H9 (cell line): Measurements from ENCODE around the gene KBTBD8. TPM values are rescaled to one million over a fixed set of nuclear protein-coding genes. Genes with fewer than 3 reads are reported as not detected.

ENCODE experiments used
- DNase-seq: peaks from one replicate; pipeline ENCODE4 v3.0.0-alpha.2; 2017
- H2AFZ ChIP-seq: one replicate; pipeline ENCODE4 v1.6.1; 2013; ENCODE audit warnings: mild to moderate bottlenecking, low read length, control low read depth, moderate library complexity
- H2AK5ac ChIP-seq: 2 replicates; pipeline ENCODE4 v1.6.1; 2013; ENCODE audit warnings: low read length, control low read depth, mixed read lengths; ENCODE audit not compliant: insufficient read length
- H2BK120ac ChIP-seq: one replicate; pipeline ENCODE4 v1.6.1; 2013; ENCODE audit warnings: low read depth, mild to moderate bottlenecking, low read length, control low read depth, inconsistent platforms; ENCODE audit not compliant: poor library complexity, severe bottlenecking
- H2BK12ac ChIP-seq: 2 replicates; pipeline ENCODE4 v1.6.1; 2013; ENCODE audit warnings: low read length, control low read depth, mixed read lengths, low read depth; ENCODE audit not compliant: insufficient read length
- H2BK15ac ChIP-seq: 2 replicates; pipeline ENCODE4 v1.6.1; 2013; ENCODE audit warnings: low read depth, low read length, control low read depth
- H2BK20ac ChIP-seq: one replicate; pipeline ENCODE4 v1.6.1; 2013; ENCODE audit warnings: low read depth, mild to moderate bottlenecking, low read length, control low read depth, inconsistent platforms; ENCODE audit not compliant: poor library complexity, severe bottlenecking
- H2BK5ac ChIP-seq: 2 replicates; pipeline ENCODE4 v1.6.1; 2013; ENCODE audit warnings: low read length, control low read depth, mixed read lengths; ENCODE audit not compliant: insufficient read length
- H3K14ac ChIP-seq: 2 replicates; pipeline ENCODE4 v1.6.1; 2013; ENCODE audit warnings: low read length, control low read depth; ENCODE audit not compliant: insufficient read depth
- H3K18ac ChIP-seq: 2 replicates; pipeline ENCODE4 v1.6.1; 2013; ENCODE audit warnings: low read depth, mild to moderate bottlenecking, mixed read lengths, low read length, control low read depth; ENCODE audit not compliant: insufficient read length
- H3K23ac ChIP-seq: 2 replicates; pipeline ENCODE4 v1.6.1; 2013; ENCODE audit warnings: low read length, control low read depth, mixed read lengths, low read depth; ENCODE audit not compliant: insufficient read length
- H3K23me2 ChIP-seq: 2 replicates; pipeline ENCODE4 v1.6.1; 2013; ENCODE audit warnings: low read depth, mild to moderate bottlenecking, mixed read lengths, low read length, control low read depth; ENCODE audit not compliant: insufficient read length, poor library complexity, severe bottlenecking
- H3K27ac ChIP-seq: 2 replicates; pipeline ENCODE4 v1.5.1; 2013; ENCODE audit warnings: low read length, control low read depth, mixed read lengths, low read depth; ENCODE audit not compliant: insufficient read length
- H3K27me3 ChIP-seq: 2 replicates; pipeline ENCODE4 v1.6.1; 2013; ENCODE audit warnings: low read length, control low read depth, inconsistent platforms; ENCODE audit not compliant: insufficient read depth
- H3K4ac ChIP-seq: 2 replicates; pipeline ENCODE4 v1.6.1; 2013; ENCODE audit warnings: low read depth, mild to moderate bottlenecking, control low read depth, inconsistent platforms, low read length, moderate library complexity
- H3K4me1 ChIP-seq: 2 replicates; pipeline ENCODE4 v1.6.1; 2013; ENCODE audit warnings: low read length, control low read depth, inconsistent platforms; ENCODE audit not compliant: insufficient read depth
- H3K4me2 ChIP-seq: 2 replicates; pipeline ENCODE4 v1.6.1; 2013; ENCODE audit warnings: low read length, control low read depth, mixed read lengths; ENCODE audit not compliant: insufficient read length, insufficient read depth
- H3K56ac ChIP-seq: 2 replicates; pipeline ENCODE4 v1.6.1; 2013; ENCODE audit warnings: low read depth, mild to moderate bottlenecking, mixed read lengths, low read length, control low read depth; ENCODE audit not compliant: insufficient read length
- H3K79me1 ChIP-seq: 2 replicates; pipeline ENCODE4 v1.6.1; 2013; ENCODE audit warnings: low read depth, mild to moderate bottlenecking, moderate library complexity, low read length, control low read depth, inconsistent platforms; ENCODE audit not compliant: insufficient read depth, poor library complexity, severe bottlenecking
- H3K79me2 ChIP-seq: 2 replicates; pipeline ENCODE4 v1.6.1; 2013; ENCODE audit warnings: low read length, control low read depth, inconsistent platforms; ENCODE audit not compliant: insufficient read depth
- H3K9ac ChIP-seq: 2 replicates; pipeline ENCODE4 v1.6.1; 2013; ENCODE audit warnings: low read length, control low read depth, mixed read lengths; ENCODE audit not compliant: insufficient read length; ENCODE audit errors: extremely low read depth
- H3K9me3 ChIP-seq: one replicate; pipeline ENCODE4 v1.6.1; 2013; ENCODE audit warnings: low read depth, low read length, inconsistent platforms; ENCODE audit not compliant: control insufficient read depth
- H3T11ph ChIP-seq: one replicate; pipeline ENCODE4 v1.6.1; 2013; ENCODE audit warnings: mild to moderate bottlenecking, low read length, control low read depth, inconsistent platforms
- H4K20me1 ChIP-seq: one replicate; pipeline ENCODE4 v1.6.1; 2013; ENCODE audit not compliant: control insufficient read depth, insufficient read length, insufficient read depth
- H4K5ac ChIP-seq: 2 replicates; pipeline ENCODE4 v1.6.1; 2013; ENCODE audit warnings: low read depth, mild to moderate bottlenecking, mixed read lengths, low read length, control low read depth; ENCODE audit not compliant: insufficient read length
- H4K8ac ChIP-seq: replicated peaks from 2 replicates; pipeline ENCODE4 v1.6.1; 2013; ENCODE audit warnings: low read length, control low read depth, mixed read lengths, low read depth; ENCODE audit not compliant: insufficient read length
- H4K91ac ChIP-seq: 2 replicates; pipeline ENCODE4 v1.6.1; 2013; ENCODE audit warnings: low read depth, mild to moderate bottlenecking, moderate library complexity, mixed read lengths, low read length, control low read depth; ENCODE audit not compliant: insufficient read length
- H3K27ac Mint-ChIP-seq, 3 experiments: 2 replicates in 2 of 3; 3 replicates in 1 of 3; pipeline ENCODE4 v1.8.0; 2020 to 2021; ENCODE audit warnings: mixed read lengths in 3 of 3, mild to moderate bottlenecking in 1 of 3, moderate library complexity in 1 of 3
- H3K27me3 Mint-ChIP-seq: 2 replicates; pipeline ENCODE4 v1.8.0; 2021; ENCODE audit warnings: low read depth, mild to moderate bottlenecking, moderate library complexity, mixed read lengths
- H3K36me3 Mint-ChIP-seq, 3 experiments: 2 replicates in 2 of 3; 3 replicates in 1 of 3; pipeline ENCODE4 v1.8.0; 2020 to 2021; ENCODE audit warnings: low read depth in 3 of 3, mixed read lengths in 3 of 3; ENCODE audit not compliant: insufficient read depth in 1 of 3
- H3K4me1 Mint-ChIP-seq, 2 experiments: 2 replicates each; pipeline ENCODE4 v1.8.0; 2020; ENCODE audit warnings: mixed read lengths in 2 of 2
- H3K4me3 Mint-ChIP-seq, 2 experiments: 2 replicates in 1 of 2; 3 replicates in 1 of 2; pipeline ENCODE4 v1.8.0; 2020 to 2021; ENCODE audit warnings: mild to moderate bottlenecking in 2 of 2, mixed read lengths in 2 of 2, moderate library complexity in 1 of 2
- H3K9me3 Mint-ChIP-seq, 2 experiments: 2 replicates in 1 of 2; 3 replicates in 1 of 2; pipeline ENCODE4 v1.8.0; 2020; ENCODE audit warnings: mild to moderate bottlenecking in 2 of 2, mixed read lengths in 2 of 2, moderate library complexity in 1 of 2
- CTCF ChIP-seq: fragments of 200-600 bp; sonication (generic); conservative IDR thresholded peaks from 3 replicates; pipeline ENCODE4 v1.8.0; 2021; ENCODE audit warnings: antibody characterized with exemption, mild to moderate bottlenecking
- WGBS: extraction: QIAGEN DNeasy Blood & Tissue Kit; methylation state at CpG from one replicate; pipeline ENCODE4 v1.1.7; 2013; ENCODE audit warnings: missing lambda C conversion rate, low lambda C conversion rate, mixed read lengths; ENCODE audit not compliant: insufficient read length; ENCODE audit errors: extremely low coverage; 5-methylcytosine and 5-hydroxymethylcytosine counted together
- total RNA-seq: library from RNA; stranded (reverse); gene quantifications from 2 replicates; pipeline ENCODE4 v1.2.1, GENCODE V29; 2021

The KBTBD8 gene
- total RNA-seq, 1 experiment from 2014 or later, result 16.7 TPM

GRCh38 chr3:67033079-67033478, 35.0 kb downstream of the KBTBD8 start:
- no peaks in the 10 kb centered on the region for H4K20me1 ChIP-seq
- no CpG with 5 or more reads among the region's 2 CpGs for WGBS
- Mint-ChIP-seq H3K27me3 (no peaks in the 10 kb centered on the region), H3K27ac (no peak overlapping the region; a peak in 1 of 7 replicates), H3K4me1 (peaks cover 5 to 8% of the 10 kb centered on the region in 2 experiments; a peak in 2 of 4 replicates), H3K36me3 (no peaks in the 10 kb centered on the region), H3K4me3 (no peak overlapping the region), H3K9me3 (no peaks in the 10 kb centered on the region)
- no peak overlapping the region for H2BK20ac ChIP-seq
- no peak overlapping the region for H4K8ac ChIP-seq
- TF ChIP-seq CTCF, result no peak
- H4K5ac ChIP-seq, result no peak overlapping the region
- H3K4me2 ChIP-seq, result no peak overlapping the region
- H3K23me2 ChIP-seq, result no peaks in the 10 kb centered on the region
- no peak for DNase-seq
- no peak overlapping the region for H3K18ac ChIP-seq
- H2AK5ac ChIP-seq, result no peak overlapping the region
- H2BK15ac ChIP-seq, result no peak overlapping the region
- H3K9me3 ChIP-seq, result no peaks in the 10 kb centered on the region
- no peak overlapping the region for H2AFZ ChIP-seq
- no peak overlapping the region for H3K9ac ChIP-seq
- H3K27me3 ChIP-seq, result no peaks in the 10 kb centered on the region
- H4K91ac ChIP-seq, result no peak overlapping the region
- H3K79me2 ChIP-seq, result no peaks in the 10 kb centered on the region
- H3K79me1 ChIP-seq, result no peaks in the 10 kb centered on the region
- no peak overlapping the region for H3T11ph ChIP-seq
- no peak overlapping the region for H2BK12ac ChIP-seq
- H3K27ac ChIP-seq, result no peak overlapping the region
- H2BK5ac ChIP-seq, result no peak overlapping the region
- H3K14ac ChIP-seq, result no peak overlapping the region
- no peak overlapping the region for H3K4ac ChIP-seq
- H2BK120ac ChIP-seq, result no peak overlapping the region
- no peak overlapping the region for H3K56ac ChIP-seq
- H3K23ac ChIP-seq, result no peak overlapping the region
- 0 out of 2 replicates have a peak, but pooled peaks cover 1% of the 10 kb centered on the region for H3K4me1 ChIP-seq
